ENCODE results near the gene CTNNBL1.

DNA sequence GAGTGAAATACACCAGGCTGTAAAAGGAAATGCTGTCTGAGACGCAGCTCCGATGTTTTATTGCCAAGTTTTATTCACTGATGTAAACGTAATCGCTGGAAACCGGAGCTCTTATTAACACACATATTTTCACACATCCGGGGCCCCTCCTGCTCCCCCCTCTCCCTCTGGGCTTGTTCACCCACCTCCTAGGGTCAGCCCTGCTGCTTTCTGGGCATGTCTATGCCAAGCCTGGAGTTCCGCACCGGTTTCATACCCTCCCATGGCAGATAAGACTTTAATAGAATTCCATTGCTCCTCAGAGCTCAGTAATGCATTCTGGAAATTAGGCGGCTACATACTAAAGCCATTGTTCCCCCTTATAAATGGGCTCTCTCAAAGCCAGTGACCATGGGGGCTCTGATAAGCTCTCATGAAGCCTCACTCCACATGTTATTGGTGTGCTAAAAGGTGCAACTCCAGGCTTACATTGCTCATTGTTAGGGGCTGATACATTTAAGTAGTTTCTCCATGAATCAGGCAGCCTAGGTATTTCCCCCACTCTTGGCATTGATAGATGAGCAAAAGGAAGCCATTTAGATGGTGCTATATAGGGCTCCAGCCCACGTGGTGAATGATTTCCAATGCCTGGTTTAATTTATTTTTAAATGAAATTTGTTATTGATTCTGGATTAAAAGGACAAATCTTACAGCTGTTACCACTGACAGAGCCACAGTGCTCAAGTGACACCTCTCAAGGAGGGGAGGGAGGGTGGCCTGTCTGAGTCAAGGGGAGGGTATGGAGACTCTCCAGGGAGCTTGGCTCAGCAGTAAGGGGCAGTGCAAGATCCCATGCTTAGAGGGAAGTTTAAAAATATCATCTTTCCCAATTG lies 204.6 kb downstream of the CTNNBL1 start:
- TF ChIP-seq EZH2 (IDR thresholded peaks at IDR 0.05; ENCODE audit: borderline replicate concordance, low read depth, low read length, severe bottlenecking): no peak
- no peak for TF ChIP-seq POLR2A (IDR thresholded peaks at IDR 0.05; ENCODE audit: low read depth, low read length)
- TF ChIP-seq, protein P1, sequence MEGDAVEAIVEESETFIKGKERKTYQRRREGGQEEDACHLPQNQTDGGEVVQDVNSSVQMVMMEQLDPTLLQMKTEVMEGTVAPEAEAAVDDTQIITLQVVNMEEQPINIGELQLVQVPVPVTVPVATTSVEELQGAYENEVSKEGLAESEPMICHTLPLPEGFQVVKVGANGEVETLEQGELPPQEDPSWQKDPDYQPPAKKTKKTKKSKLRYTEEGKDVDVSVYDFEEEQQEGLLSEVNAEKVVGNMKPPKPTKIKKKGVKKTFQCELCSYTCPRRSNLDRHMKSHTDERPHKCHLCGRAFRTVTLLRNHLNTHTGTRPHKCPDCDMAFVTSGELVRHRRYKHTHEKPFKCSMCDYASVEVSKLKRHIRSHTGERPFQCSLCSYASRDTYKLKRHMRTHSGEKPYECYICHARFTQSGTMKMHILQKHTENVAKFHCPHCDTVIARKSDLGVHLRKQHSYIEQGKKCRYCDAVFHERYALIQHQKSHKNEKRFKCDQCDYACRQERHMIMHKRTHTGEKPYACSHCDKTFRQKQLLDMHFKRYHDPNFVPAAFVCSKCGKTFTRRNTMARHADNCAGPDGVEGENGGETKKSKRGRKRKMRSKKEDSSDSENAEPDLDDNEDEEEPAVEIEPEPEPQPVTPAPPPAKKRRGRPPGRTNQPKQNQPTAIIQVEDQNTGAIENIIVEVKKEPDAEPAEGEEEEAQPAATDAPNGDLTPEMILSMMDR (IDR thresholded peaks at IDR 0.05; ENCODE audit: extremely low read depth in 1 of 2, insufficient read depth in 1 of 2, low read depth in 1 of 2, low read length in 2 of 2): no peak
- no peak for TF ChIP-seq POLR2AphosphoS5 (IDR thresholded peaks at IDR 0.05; ENCODE audit: insufficient read depth, low read depth, low read length)
- TF ChIP-seq, protein P2, sequence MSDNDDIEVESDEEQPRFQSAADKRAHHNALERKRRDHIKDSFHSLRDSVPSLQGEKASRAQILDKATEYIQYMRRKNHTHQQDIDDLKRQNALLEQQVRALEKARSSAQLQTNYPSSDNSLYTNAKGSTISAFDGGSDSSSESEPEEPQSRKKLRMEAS (IDR thresholded peaks at IDR 0.05; ENCODE audit: insufficient read depth, insufficient read length): no peak
- no peak for TF ChIP-seq FOS (IDR thresholded peaks at IDR 0.05; ENCODE audit: borderline replicate concordance, insufficient read depth, low read length)
- TF ChIP-seq JUN (IDR thresholded peaks at IDR 0.05; ENCODE audit: borderline replicate concordance, insufficient read depth, insufficient read length, low read depth): no peak
